ENCODE measurements around the gene PTCHD1.

DNA sequence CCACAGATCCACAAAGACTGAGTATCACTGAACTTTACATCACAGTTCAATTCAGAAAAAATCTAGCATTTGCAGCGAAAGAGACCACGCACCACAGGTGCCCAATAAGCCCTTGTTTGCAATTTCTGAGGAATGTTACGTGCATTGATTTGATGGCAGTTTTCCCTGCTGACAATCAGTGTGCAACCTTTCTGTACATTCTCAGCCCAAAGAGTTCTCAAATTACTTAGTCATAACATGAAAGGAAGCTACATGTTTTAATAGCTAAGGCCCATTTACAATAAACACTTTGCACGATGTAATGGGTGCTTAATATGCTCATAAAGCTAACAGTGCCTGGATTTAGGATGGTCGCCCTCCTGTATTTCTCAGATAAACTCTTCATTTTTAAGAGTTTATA is 47.9 kb downstream of the PTCHD1 start:
- TF ChIP-seq GATA2 (IDR thresholded peaks at IDR 0.05; ENCODE audit: low read depth, low read length) (no peak), GATA3 (IDR thresholded peaks at IDR 0.05; ENCODE audit: low read depth, low read length) (no peak)
